H1 (cell line): ENCODE data around the gene NR2F1. TPM values are rescaled to one million over a fixed set of nuclear protein-coding genes. Genes with fewer than 3 reads are reported as not detected.

Source experiments
- CTCF ChIA-PET: fragments of 300-600 bp; sonication (Branson Sonifier 250); formaldehyde crosslinking; loops from one replicate; lab custom pipeline; 2021; ENCODE audit not compliant: partially characterized antibody; lab: Charles Lee
- POLR2A ChIA-PET: fragments of 300-600 bp; sonication (Branson Sonifier 250); formaldehyde crosslinking; loops from one replicate; lab custom pipeline; 2021; ENCODE audit warnings: inconsistent platforms; ENCODE audit not compliant: partially characterized antibody; lab: Charles Lee
- DNase-seq, 2 experiments: peaks; one replicate each; pipeline versions ENCODE4 v3.0.0 to v3.0.0-alpha.2; 2010 to 2022; ENCODE audit warnings: low spot score in 2 of 2, low read depth in 1 of 2, mixed read lengths in 1 of 2
- FAIRE-seq: peaks from 2 replicates; lab custom pipeline; 2011; peaks lifted over from hg19 to GRCh38; lab: Jason Lieb, UNC
- H2AFZ ChIP-seq: 2 replicates; pipeline ENCODE4 v1.8.1; 2012; ENCODE audit warnings: low read length, inconsistent platforms
- H2AK5ac ChIP-seq: 2 replicates; pipeline ENCODE4 v1.6.1; 2013; ENCODE audit warnings: low read depth, low read length
- H2BK120ac ChIP-seq: replicated peaks from 2 replicates; pipeline ENCODE3; 2013; ENCODE audit warnings: low read depth, low read length, inconsistent platforms
- H2BK12ac ChIP-seq: 2 replicates; pipeline ENCODE4 v1.6.1; 2013; ENCODE audit warnings: low read depth, low read length
- H2BK15ac ChIP-seq: 2 replicates; pipeline ENCODE4 v1.6.1; 2013; ENCODE audit warnings: low read length
- H2BK20ac ChIP-seq: 2 replicates; pipeline ENCODE4 v1.6.1; 2013; ENCODE audit warnings: low read length
- H2BK5ac ChIP-seq: 2 replicates; pipeline ENCODE4 v1.6.1; 2013; ENCODE audit warnings: low read depth, low read length
- H3K14ac ChIP-seq: 2 replicates; pipeline ENCODE4 v1.6.1; 2013; ENCODE audit warnings: inconsistent platforms; ENCODE audit not compliant: insufficient read length
- H3K18ac ChIP-seq: 2 replicates; pipeline ENCODE4 v1.6.1; 2013; ENCODE audit warnings: low read length; ENCODE audit errors: extremely low read depth
- H3K23ac ChIP-seq: 2 replicates; pipeline ENCODE4 v1.6.1; 2013; ENCODE audit warnings: inconsistent platforms; ENCODE audit not compliant: insufficient read length
- H3K23me2 ChIP-seq: 2 replicates; pipeline ENCODE4 v1.6.1; 2013; ENCODE audit warnings: low read depth, low read length
- H3K27ac ChIP-seq: 2 replicates; pipeline ENCODE4 v1.6.1; 2011; ENCODE audit warnings: low read depth, low read length, inconsistent platforms
- H3K27me3 ChIP-seq, 4 experiments: replicated peaks in 1 of 4; 1 replicate in 1 of 4; 2 replicates in 3 of 4; pipeline versions ENCODE4 v1.6.1 to v1.8.1; 2011 to 2013; ENCODE audit warnings: low read length in 3 of 4, mild to moderate bottlenecking in 3 of 4, inconsistent platforms in 2 of 4, mixed read lengths in 2 of 4, moderate library complexity in 1 of 4; ENCODE audit not compliant: control insufficient read depth in 3 of 4, insufficient read depth in 3 of 4; ENCODE audit errors: extremely low read depth in 1 of 4
- H3K36me3 ChIP-seq, 4 experiments: 2 replicates each; pipeline versions ENCODE4 v1.6.1 to v1.8.1; 2011 to 2013; ENCODE audit warnings: mild to moderate bottlenecking in 4 of 4, low read length in 3 of 4, moderate library complexity in 2 of 4, control low read depth in 1 of 4, inconsistent platforms in 1 of 4; ENCODE audit not compliant: insufficient read depth in 4 of 4, control insufficient read depth in 2 of 4
- H3K4ac ChIP-seq: replicated peaks from 2 replicates; pipeline ENCODE3; 2013; ENCODE audit warnings: low read length, low read depth, mixed read lengths, inconsistent platforms; ENCODE audit not compliant: insufficient read length
- H3K4me1 ChIP-seq, 4 experiments: replicated peaks in 1 of 4; 1 replicate in 1 of 4; 2 replicates in 3 of 4; pipeline versions ENCODE4 v1.6.1 to v1.8.1; 2011 to 2013; ENCODE audit warnings: low read length in 3 of 4, inconsistent platforms in 2 of 4, mixed read lengths in 1 of 4; ENCODE audit not compliant: insufficient read depth in 4 of 4, control insufficient read depth in 3 of 4
- H3K4me2 ChIP-seq, 2 experiments: 2 replicates each; pipeline versions ENCODE4 v1.6.1 to v1.8.1; 2011 to 2013; ENCODE audit warnings: low read depth in 2 of 2, low read length in 2 of 2, control low read depth in 1 of 2, inconsistent platforms in 1 of 2, mild to moderate bottlenecking in 1 of 2; ENCODE audit not compliant: insufficient read depth in 1 of 2
- H3K4me3 ChIP-seq, 4 experiments: fragments of 200-600, 300-600 bp in 1 of 4; sonication (generic), shearing (Covaris generic), sonication (Bioruptor Twin) in 1 of 4; 2 replicates each; pipeline versions ENCODE4 v1.5.1 to v1.8.1; 2011 to 2016; ENCODE audit warnings: low read length in 4 of 4, low read depth in 3 of 4, control low read depth in 2 of 4, inconsistent platforms in 2 of 4, mild to moderate bottlenecking in 2 of 4, mixed read lengths in 1 of 4, moderate library complexity in 1 of 4; ENCODE audit not compliant: insufficient read depth in 2 of 4; ENCODE audit errors: extremely low read depth in 1 of 4
- H3K56ac ChIP-seq: replicated peaks from 2 replicates; pipeline ENCODE3; 2013; ENCODE audit warnings: low read depth, mild to moderate bottlenecking, mixed read lengths, low read length, inconsistent platforms; ENCODE audit not compliant: insufficient read length
- H3K79me1 ChIP-seq: 2 replicates; pipeline ENCODE4 v1.6.1; 2013; ENCODE audit warnings: low read depth, low read length, control low read depth
- H3K79me2 ChIP-seq, 2 experiments: 2 replicates each; pipeline versions ENCODE4 v1.6.1 to v1.8.1; 2012 to 2013; ENCODE audit warnings: low read length in 2 of 2, mild to moderate bottlenecking in 2 of 2, inconsistent platforms in 1 of 2; ENCODE audit not compliant: insufficient read depth in 2 of 2, control insufficient read depth in 1 of 2
- H3K9ac ChIP-seq, 4 experiments: replicated peaks in 1 of 4; 1 replicate in 1 of 4; 2 replicates in 3 of 4; pipeline versions ENCODE4 v1.6.1 to v1.8.1; 2011 to 2013; ENCODE audit warnings: low read depth in 3 of 4, low read length in 3 of 4, control low read depth in 2 of 4, mild to moderate bottlenecking in 2 of 4, moderate library complexity in 2 of 4, inconsistent platforms in 1 of 4; ENCODE audit errors: extremely low read depth in 1 of 4
- H3K9me3 ChIP-seq, 2 experiments: 2 replicates each; pipeline versions ENCODE4 v1.6.1 to v1.8.1; 2012 to 2013; ENCODE audit warnings: mild to moderate bottlenecking in 2 of 2, moderate library complexity in 2 of 2, control low read depth in 1 of 2, inconsistent platforms in 1 of 2, low read depth in 1 of 2, low read length in 1 of 2, mixed read lengths in 1 of 2; ENCODE audit not compliant: insufficient read depth in 2 of 2
- H4K20me1 ChIP-seq, 2 experiments: replicated peaks in 1 of 2; 2 replicates each; pipeline versions ENCODE3 to v1.8.1; 2011 to 2013; ENCODE audit warnings: inconsistent platforms in 2 of 2, low read length in 2 of 2, mild to moderate bottlenecking in 1 of 2; ENCODE audit not compliant: insufficient read depth in 2 of 2, control insufficient read depth in 1 of 2
- H4K5ac ChIP-seq: 2 replicates; pipeline ENCODE4 v1.6.1; 2013; ENCODE audit warnings: low read length, low read depth, mixed read lengths, inconsistent platforms; ENCODE audit not compliant: insufficient read length
- H4K8ac ChIP-seq: 2 replicates; pipeline ENCODE4 v1.8.0; 2013; ENCODE audit warnings: mild to moderate bottlenecking, moderate library complexity, low read length, inconsistent platforms; ENCODE audit not compliant: insufficient read depth; ENCODE audit errors: extremely low read depth
- H4K91ac ChIP-seq: replicated peaks from 2 replicates; pipeline ENCODE3; 2013; ENCODE audit warnings: low read length, mixed read lengths, inconsistent platforms; ENCODE audit not compliant: insufficient read length
- NANOG ChIP-seq: IDR thresholded peaks from 2 replicates; pipeline ENCODE4 v1.6.1; 2011; ENCODE audit warnings: low read length, low read depth, mild to moderate bottlenecking, inconsistent platforms; ENCODE audit not compliant: insufficient read depth, poor library complexity, severe bottlenecking
- TAF7 ChIP-seq: optimal IDR thresholded peaks from 2 replicates; pipeline ENCODE3; 2011; ENCODE audit warnings: low read depth, mild to moderate bottlenecking, inconsistent platforms, low read length, moderate library complexity, borderline replicate concordance
- YY1 ChIP-seq: IDR thresholded peaks from 2 replicates; pipeline ENCODE4 v1.6.1; 2011; ENCODE audit warnings: low read depth, mild to moderate bottlenecking, low read length
- WGBS, 2 experiments: shearing (Covaris generic) in 1 of 2; methylation state at CpG; one replicate each; pipeline versions ENCODE4 v1.1.6 to v1.1.7; 2013 to 2015; ENCODE audit warnings: low lambda C conversion rate in 2 of 2, mixed read lengths in 2 of 2, inconsistent platforms in 1 of 2, low coverage in 1 of 2, missing lambda C conversion rate in 1 of 2; ENCODE audit not compliant: insufficient replicate concordance in 2 of 2, insufficient coverage in 1 of 2, insufficient read length in 1 of 2; ENCODE audit errors: extremely low coverage in 1 of 2, missing lambda C conversion rate in 1 of 2; 5-methylcytosine and 5-hydroxymethylcytosine counted together
- polyA plus RNA-seq, 7 experiments: library from polyadenylated mRNA; depleted of rRNA in 3 of 7; stranded (reverse) in 5 of 7; unstranded in 2 of 7; fragments of >200 nt in 5 of 7; fragments of 200-250 nt in 2 of 7; gene quantifications; 1 replicate in 5 of 7; 2 replicates in 1 of 7; 4 replicates in 1 of 7; pipeline versions ENCODE4 v1.2.1 to v1.2.3, GENCODE V29; 2011 to 2013; ENCODE audit warnings: missing spikeins in 2 of 7, mixed read lengths in 2 of 7
- total RNA-seq: library from RNA; stranded (reverse); fragmentation: NEBNext Ultra II Directional; extraction: Animal tissue kit (Norgen Biotek cat#: 25700); gene quantifications from 2 replicates; pipeline ENCODE4 v1.2.1, GENCODE V29; 2021

NR2F1 gene
- total and polyA plus RNA-seq, 2 of the 8 experiments (the other 6 are each of a cell fraction or from before 2014, with no cell fraction given): not detected

GRCh38 chr5:93579692-93580062 lies 3.3 kb upstream of the NR2F1 start:
- Histone ChIP-seq H2BK20ac (no peak overlapping the region), H2BK120ac (no peak overlapping the region), H2BK15ac (no peak overlapping the region), H2AFZ (no peak overlapping the region), H3K14ac (no peak overlapping the region), H3K56ac (no peak overlapping the region), H3K23ac (no peak overlapping the region), H3K23me2 (peaks cover 14% of the 10 kb centered on the region; the same call in 1 of the 2 replicates), H3K79me1 (no peaks in the 10 kb centered on the region), H3K18ac (no peak overlapping the region; the same call in 1 of the 2 replicates), H4K91ac (no peak overlapping the region), H3K4me3 (peak overlapping the region; percentile 2 to 61 (median 32); a peak in 6 of 8 replicates), H3K9ac (no peak overlapping the region), H3K27me3 (peaks cover 68 to 98% (median 89%) of the 10 kb centered on the region in 4 experiments), H4K5ac (no peak overlapping the region), H3K36me3 (peaks cover 0 to 2% (median 0%) of the 10 kb centered on the region in 4 experiments; a peak in 1 of 8 replicates), H3K4me2 (peak overlapping the region; percentile 79 to 84), H4K20me1 (peaks cover 3 to 13% of the 10 kb centered on the region in 2 experiments), H3K27ac (no peak overlapping the region), H4K8ac (no peak overlapping the region), H2BK12ac (no peak overlapping the region), H3K4me1 (peaks cover 0 to 26% (median 17%) of the 10 kb centered on the region in 4 experiments; a peak in 5 of 7 replicates), H2BK5ac (no peak overlapping the region), H2AK5ac (no peak overlapping the region), H3K4ac (no peak overlapping the region), H3K79me2 (no peaks in the 10 kb centered on the region), H3K9me3 (no peaks in the 10 kb centered on the region)
- POLR2A ChIA-PET: no interaction called here
- TF ChIP-seq TAF7: no peak
- peak; percentile 12 for TF ChIP-seq NANOG
- TF ChIP-seq YY1: 0 out of 2 replicates have a peak, but pooled peaks have one; percentile 7
- 2% methylated on average over 17 of the region's 32 CpGs; no CpG with 5 or more reads in 1 of the 2 experiments for WGBS, 2 experiments
- no peak for FAIRE-seq
- DNase-seq: no peak
- CTCF ChIA-PET: interaction anchor here (1.3 to 1.9 kb wide), 4 partner anchors 9 to 694 kb away, joined by 4 to 9 read pairs (median 6); no protein-coding TSS in a partner anchor
